IMR-90 (cell line): Measurements from ENCODE around the gene ABCC3. TPM values are rescaled to one million over a fixed set of nuclear protein-coding genes. Genes with fewer than 3 reads are reported as not detected.

ENCODE experiments used
- ATAC-seq: fragments of 200-7000 bp; cut with Tn5 transposase; 2 replicates; pipeline ENCODE4 v1.9.1; 2020; ENCODE audit warnings: low read depth, mild to moderate bottlenecking, moderate library complexity
- BruUV-seq: library from RNA; stranded (reverse); fragments of 400-500 nt; replicated peaks from 2 replicates; lab custom pipeline; 2021; lab: Mats Ljungman, UMichigan
- CTCF ChIA-PET: fragments of 300-600 bp; formaldehyde crosslinking; extraction: SDS; loops from one replicate; lab custom pipeline; 2021; ENCODE audit warnings: antibody characterized with exemption; lab: Yijun Ruan, JAX
- POLR2A ChIA-PET: fragments of 300-600 bp; sonication (Branson Sonifier 250); formaldehyde crosslinking; loops from one replicate; lab custom pipeline; 2022; ENCODE audit warnings: antibody characterized with exemption; ENCODE audit not compliant: unreplicated experiment; lab: Charles Lee
- DNase-seq: peaks from one replicate; pipeline ENCODE4 v3.0.0; 2013
- H2AFZ ChIP-seq: replicated peaks from 2 replicates; pipeline ENCODE3; 2013; ENCODE audit warnings: low read length, mild to moderate bottlenecking; ENCODE audit not compliant: poor library complexity
- H2AK5ac ChIP-seq: 2 replicates; pipeline ENCODE4 v1.6.1; 2013; ENCODE audit warnings: low read depth, low read length, inconsistent platforms
- H2AK9ac ChIP-seq: replicated peaks from 2 replicates; pipeline ENCODE3; 2013; ENCODE audit warnings: mild to moderate bottlenecking, low read depth, low read length, moderate library complexity; ENCODE audit not compliant: poor library complexity
- H2BK120ac ChIP-seq: 2 replicates; pipeline ENCODE4 v1.6.1; 2013; ENCODE audit warnings: low read depth, low read length, inconsistent platforms
- H2BK15ac ChIP-seq: 3 replicates; pipeline ENCODE4 v1.6.1; 2013; ENCODE audit warnings: low read depth, low read length, inconsistent platforms
- H2BK20ac ChIP-seq: 2 replicates; pipeline ENCODE4 v1.6.1; 2013; ENCODE audit warnings: low read depth, mild to moderate bottlenecking, inconsistent platforms, low read length, moderate library complexity
- H2BK5ac ChIP-seq: 2 replicates; pipeline ENCODE4 v1.6.1; 2013; ENCODE audit warnings: mild to moderate bottlenecking, low read depth, low read length, inconsistent platforms; ENCODE audit not compliant: poor library complexity, severe bottlenecking
- H3K14ac ChIP-seq: replicated peaks from 2 replicates; pipeline ENCODE4 v1.6.1; 2013; ENCODE audit warnings: low read depth, low read length, inconsistent platforms
- H3K18ac ChIP-seq: 2 replicates; pipeline ENCODE4 v1.6.1; 2013; ENCODE audit warnings: low read depth, low read length, control low read depth
- H3K23ac ChIP-seq: 2 replicates; pipeline ENCODE4 v1.6.1; 2013; ENCODE audit warnings: low read depth, low read length, inconsistent platforms
- H3K27ac ChIP-seq: 2 replicates; pipeline ENCODE4 v1.5.1; 2013; ENCODE audit warnings: mild to moderate bottlenecking, control low read depth, low read length; ENCODE audit not compliant: insufficient read depth
- H3K27me3 ChIP-seq: 2 replicates; pipeline ENCODE4 v1.6.1; 2013; ENCODE audit warnings: low read length; ENCODE audit not compliant: control insufficient read depth, insufficient read depth
- H3K36me3 ChIP-seq: 2 replicates; pipeline ENCODE4 v1.6.1; 2013; ENCODE audit warnings: low read length, mixed read lengths; ENCODE audit not compliant: control insufficient read depth, insufficient read depth
- H3K4ac ChIP-seq: 2 replicates; pipeline ENCODE4 v1.6.1; 2013; ENCODE audit warnings: low read depth, low read length, inconsistent platforms
- H3K4me1 ChIP-seq: 2 replicates; pipeline ENCODE4 v1.6.1; 2013; ENCODE audit warnings: low read length, mixed read lengths; ENCODE audit not compliant: control insufficient read depth, insufficient read depth
- H3K4me2 ChIP-seq: 2 replicates; pipeline ENCODE4 v1.6.1; 2013; ENCODE audit warnings: low read depth, mild to moderate bottlenecking, control low read depth, low read length, moderate library complexity
- H3K4me3 ChIP-seq: 2 replicates; pipeline ENCODE4 v1.5.1; 2013; ENCODE audit warnings: low read depth, mild to moderate bottlenecking, control low read depth, low read length, moderate library complexity; ENCODE audit not compliant: insufficient read depth
- H3K56ac ChIP-seq: 2 replicates; pipeline ENCODE4 v1.6.1; 2013; ENCODE audit warnings: low read length, inconsistent platforms; ENCODE audit not compliant: insufficient read depth; ENCODE audit errors: extremely low read depth
- H3K79me1 ChIP-seq, 2 experiments: 2 replicates each; pipeline ENCODE4 v1.6.1; 2013; ENCODE audit warnings: low read length in 2 of 2, inconsistent platforms in 1 of 2, low read depth in 1 of 2
- H3K9ac ChIP-seq: 2 replicates; pipeline ENCODE4 v1.6.1; 2013; ENCODE audit warnings: low read depth, low read length, control low read depth
- H3K9me1 ChIP-seq: 2 replicates; pipeline ENCODE4 v1.6.1; 2013; ENCODE audit warnings: low read length, inconsistent platforms; ENCODE audit not compliant: insufficient read depth
- H3K9me3 ChIP-seq: 2 replicates; pipeline ENCODE4 v1.6.1; 2013; ENCODE audit warnings: low read length; ENCODE audit not compliant: control insufficient read depth, insufficient read depth
- H4K20me1 ChIP-seq: 2 replicates; pipeline ENCODE4 v1.6.1; 2013; ENCODE audit warnings: low read length, inconsistent platforms; ENCODE audit not compliant: insufficient read depth
- H4K5ac ChIP-seq: 2 replicates; pipeline ENCODE4 v1.6.1; 2013; ENCODE audit warnings: mild to moderate bottlenecking, low read depth, low read length, control low read depth
- H4K8ac ChIP-seq, 2 experiments: 2 replicates each; pipeline ENCODE4 v1.6.1; 2013; ENCODE audit warnings: low read depth in 2 of 2, low read length in 2 of 2, control low read depth in 1 of 2, inconsistent platforms in 1 of 2
- H4K91ac ChIP-seq: 2 replicates; pipeline ENCODE4 v1.6.1; 2013; ENCODE audit warnings: low read depth, low read length, inconsistent platforms; ENCODE audit not compliant: insufficient read depth
- BHLHE40 ChIP-seq: fragments of 150-350 bp; IDR thresholded peaks from 2 replicates; pipeline ENCODE4 v1.6.1; 2016; ENCODE audit warnings: mild to moderate bottlenecking, low read depth, low read length
- CEBPB ChIP-seq: IDR thresholded peaks from 2 replicates; pipeline ENCODE4 v1.6.1; 2012; ENCODE audit warnings: low read depth, low read length, improper control_type of control experiment
- CHD1 ChIP-seq: IDR thresholded peaks from 2 replicates; pipeline ENCODE4 v1.6.1; 2012; ENCODE audit warnings: low read depth, low read length, improper control_type of control experiment
- CTCF ChIP-seq: conservative IDR thresholded peaks from 2 replicates; pipeline ENCODE4 v1.5.1; 2012; ENCODE audit warnings: mild to moderate bottlenecking, low read depth, low read length, improper control_type of control experiment
- ELK1 ChIP-seq: fragments of 150-350 bp; IDR thresholded peaks from 2 replicates; pipeline ENCODE4 v1.6.1; 2016; ENCODE audit warnings: low read depth, mild to moderate bottlenecking, low read length, moderate library complexity, borderline replicate concordance
- FOS ChIP-seq: fragments of 150-350 bp; IDR thresholded peaks from 2 replicates; pipeline ENCODE4 v1.6.1; 2016; ENCODE audit warnings: low read depth, low read length
- MAFK ChIP-seq: IDR thresholded peaks from 2 replicates; pipeline ENCODE4 v1.6.1; 2012; ENCODE audit warnings: low read depth, low read length, improper control_type of control experiment
- MAZ ChIP-seq: IDR thresholded peaks from 2 replicates; pipeline ENCODE4 v1.6.1; 2012; ENCODE audit warnings: low read depth, mild to moderate bottlenecking, low read length, improper control_type of control experiment, moderate library complexity, borderline replicate concordance
- MXI1 ChIP-seq: IDR thresholded peaks from 2 replicates; pipeline ENCODE4 v1.6.1; 2012; ENCODE audit warnings: low read depth, mild to moderate bottlenecking, low read length, moderate library complexity, borderline replicate concordance
- NFE2L2 ChIP-seq: fragments of 150-350 bp; IDR thresholded peaks from 2 replicates; pipeline ENCODE4 v1.6.1; 2016; ENCODE audit warnings: low read depth, mild to moderate bottlenecking, low read length
- POLR2A ChIP-seq: IDR thresholded peaks from 2 replicates; pipeline ENCODE4 v1.6.1; 2012; ENCODE audit warnings: mild to moderate bottlenecking, low read depth, low read length
- RAD21 ChIP-seq: IDR thresholded peaks from 2 replicates; pipeline ENCODE4 v1.6.1; 2012; ENCODE audit warnings: low read length, improper control_type of control experiment
- RCOR1 ChIP-seq: IDR thresholded peaks from 2 replicates; pipeline ENCODE4 v1.6.1; 2012; ENCODE audit warnings: mild to moderate bottlenecking, low read length, improper control_type of control experiment; ENCODE audit not compliant: insufficient replicate concordance
- RFX5 ChIP-seq: IDR thresholded peaks from 2 replicates; pipeline ENCODE4 v1.8.0; 2012; ENCODE audit warnings: low read depth, mild to moderate bottlenecking, low read length, moderate library complexity
- SMC3 ChIP-seq: fragments of 150-350 bp; IDR thresholded peaks from 2 replicates; pipeline ENCODE4 v1.6.1; 2016; ENCODE audit warnings: low read depth, mild to moderate bottlenecking, antibody characterized with exemption, low read length, moderate library complexity
- USF2 ChIP-seq: fragments of 150-350 bp; IDR thresholded peaks from 2 replicates; pipeline ENCODE4 v1.6.1; 2017; ENCODE audit warnings: mild to moderate bottlenecking, antibody characterized with exemption, low read length, low read depth
- WGBS, 2 experiments: methylation state at CpG; one replicate each; pipeline versions ENCODE4 v1.1.5 to v1.1.7; 2013; ENCODE audit warnings: missing lambda C conversion rate in 2 of 2; ENCODE audit not compliant: insufficient read length in 1 of 2; ENCODE audit errors: extremely low coverage in 2 of 2; 5-methylcytosine and 5-hydroxymethylcytosine counted together
- dilution Hi-C: fragments of 300-500 bp; cut with HindIII; formaldehyde crosslinking; loops from one replicate; pipeline ENCODE4 v1.14.3; 2018; ENCODE audit warnings: low sequenced_read_pairs; ENCODE audit not compliant: unreplicated experiment
- in situ Hi-C: fragments of 300-500 bp; cut with MboI; formaldehyde crosslinking; loops from 3 replicates; pipeline ENCODE4 v1.14.3; 2019; ENCODE audit warnings: low sequenced_read_pairs, inconsistent platforms, mixed read lengths
- intact Hi-C: fragments of 100-400 bp; cut with micrococcal nuclease; formaldehyde crosslinking; loops from 2 replicates; pipeline ENCODE4 v1.10.0; 2022
- polyA plus RNA-seq, 3 experiments: library from polyadenylated mRNA; depleted of rRNA; stranded (reverse); fragments of >200 nt; gene quantifications; 2 replicates each; pipeline ENCODE4 v1.2.3, GENCODE V29; 2012; ENCODE audit warnings: low replicate concordance in 1 of 3
- total RNA-seq: library from RNA; depleted of rRNA; stranded (reverse); fragments of >200 nt; gene quantifications from 2 replicates; pipeline ENCODE4 v1.2.3, GENCODE V29; 2012

Gene ABCC3
- total and polyA plus RNA-seq, 2 of the 4 experiments (the other 2 are of a cell fraction): 3.2 to 6.6 TPM

- Histone ChIP-seq H3K27me3 (peaks cover 12% of the 10 kb centered on the region; the same call in 1 of the 2 replicates), H3K9me1 (peaks cover 7% of the 10 kb centered on the region), H3K14ac (no peak overlapping the region), H3K56ac (no peak overlapping the region), H3K18ac (no peak overlapping the region), H2AFZ (peak overlapping the region; percentile 9), H3K4me3 (no peak overlapping the region), H3K9ac (no peak overlapping the region), H2BK15ac (no peak overlapping the region), H4K20me1 (no peaks in the 10 kb centered on the region), H2BK20ac (no peak overlapping the region), H4K5ac (no peak overlapping the region), H4K8ac (no peak overlapping the region), H3K36me3 (no peaks in the 10 kb centered on the region), H2AK9ac (no peak overlapping the region), H2BK120ac (no peak overlapping the region), H3K79me1 (peaks cover 4 to 13% of the 10 kb centered on the region in 2 experiments; a peak in 3 of 4 replicates), H3K23ac (no peak overlapping the region), H2AK5ac (no peak overlapping the region; the same call in none of the 2 replicates), H3K4me2 (no peak overlapping the region), H4K91ac (no peak overlapping the region), H3K9me3 (no peaks in the 10 kb centered on the region), H3K4me1 (peaks cover 18% of the 10 kb centered on the region), H2BK5ac (no peak overlapping the region), H3K4ac (no peak overlapping the region), H3K27ac (no peak overlapping the region)
- dilution Hi-C loops: no loop called here
- ChIA-PET CTCF (no interaction called here), POLR2A (no interaction called here)
- no peak for TF ChIP-seq MXI1
- no peak for TF ChIP-seq USF2
- TF ChIP-seq CEBPB: no peak
- no peak for TF ChIP-seq FOS
- TF ChIP-seq POLR2A: no peak
- TF ChIP-seq MAZ: no peak
- TF ChIP-seq RAD21: no peak
- TF ChIP-seq CTCF: no peak
- TF ChIP-seq BHLHE40: no peak
- TF ChIP-seq RFX5: no peak
- no peak for TF ChIP-seq MAFK
- no peak for TF ChIP-seq CHD1
- TF ChIP-seq ELK1: no peak
- no peak for TF ChIP-seq NFE2L2
- TF ChIP-seq RCOR1: no peak
- no peak for TF ChIP-seq SMC3
- ATAC-seq (no peak), DNase-seq (no peak)
- 82% methylated on average over 4 of the region's 11 CpGs; no CpG with 5 or more reads in 1 of the 2 experiments for WGBS, 2 experiments
- intact Hi-C loops: no loop called here
- no TSS peak for BruUV-seq
- in situ Hi-C loops: no loop called here
Observed at GRCh38 chr17:50631195-50631907, 3.3 kb upstream of the ABCC3 start.
